PC-3 (cell line): ENCODE data around the gene TTC28.

Experiments used
- CTCF ChIP-seq: fragments of 300-600 bp; sonication (generic); conservative IDR thresholded peaks from 2 replicates; pipeline ENCODE4 v1.5.1; 2017; ENCODE audit warnings: antibody characterized with exemption, low read depth, mild to moderate bottlenecking, low read length
- EZH2 ChIP-seq: fragments of 300-600 bp; sonication (generic); IDR thresholded peaks from one replicate; pipeline ENCODE4 v1.6.1; 2017; ENCODE audit warnings: antibody characterized with exemption, mild to moderate bottlenecking, low read length; ENCODE audit not compliant: unreplicated experiment

DNA sequence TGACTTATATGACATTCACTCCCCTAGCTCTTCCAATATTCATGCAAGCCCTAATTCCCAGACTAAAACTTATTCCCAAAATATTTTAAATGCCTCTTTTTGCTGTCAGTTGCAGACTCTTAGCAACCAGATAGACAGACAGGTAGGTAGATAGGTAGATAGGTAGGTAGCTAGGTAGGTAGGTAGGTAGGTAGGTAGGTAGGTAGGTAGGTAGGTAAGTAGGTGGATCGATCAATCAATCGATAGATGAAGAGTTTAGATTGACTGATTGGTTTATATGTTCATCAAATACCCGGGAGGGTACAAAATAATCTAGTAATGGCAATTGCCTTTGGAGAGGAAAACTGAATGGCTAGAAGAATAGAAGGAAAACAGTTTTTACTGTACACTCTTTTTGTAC lies 86.3 kb downstream of the TTC28 start:
- TF ChIP-seq CTCF (no peak), EZH2 (no peak)
